Thyroid gland (tissue), 4 donors: ENCODE results near the gene TCF12.

ENCODE experiments used
- POLR2A ChIP-seq, 2 donors: fragments of 450-650 bp; IDR thresholded peaks; one replicate each; pipeline ENCODE4 v1.6.1; 2017; ENCODE audit warnings: antibody characterized with exemption in 2 of 2, mild to moderate bottlenecking in 2 of 2, moderate library complexity in 1 of 2
- TF ChIP-seq, protein P1 (sequence below), 6 experiments: fragments of 200-600 bp in 3 of 6; fragments of 450-650 bp in 3 of 6; sonication (generic) in 3 of 6; IDR thresholded peaks; one replicate each; pipeline ENCODE4 v1.5.1; 2016 to 2019; ENCODE audit warnings: antibody characterized with exemption in 6 of 6, mild to moderate bottlenecking in 2 of 6, inconsistent platforms in 1 of 6, moderate library complexity in 1 of 6

DNA sequence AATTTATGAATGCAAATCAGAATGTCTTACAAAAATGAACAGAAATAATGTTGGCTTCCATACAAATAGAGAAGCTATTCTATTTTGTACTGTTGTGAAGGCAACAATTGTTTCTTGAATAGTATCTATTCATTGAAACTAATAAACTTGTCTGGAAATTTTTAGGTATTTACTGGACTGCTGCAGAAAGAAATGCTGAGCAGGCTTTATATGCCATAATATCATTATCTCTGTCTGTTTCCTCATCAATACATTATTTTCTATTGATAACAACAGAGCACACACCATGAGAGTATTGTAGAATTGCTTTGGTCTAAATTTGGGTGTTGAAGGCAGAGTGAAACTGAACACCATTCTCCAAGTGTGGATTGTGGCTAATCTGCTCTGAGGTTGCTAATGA is 241.3 kb downstream of the TCF12 start:
- TF ChIP-seq, protein P1, sequence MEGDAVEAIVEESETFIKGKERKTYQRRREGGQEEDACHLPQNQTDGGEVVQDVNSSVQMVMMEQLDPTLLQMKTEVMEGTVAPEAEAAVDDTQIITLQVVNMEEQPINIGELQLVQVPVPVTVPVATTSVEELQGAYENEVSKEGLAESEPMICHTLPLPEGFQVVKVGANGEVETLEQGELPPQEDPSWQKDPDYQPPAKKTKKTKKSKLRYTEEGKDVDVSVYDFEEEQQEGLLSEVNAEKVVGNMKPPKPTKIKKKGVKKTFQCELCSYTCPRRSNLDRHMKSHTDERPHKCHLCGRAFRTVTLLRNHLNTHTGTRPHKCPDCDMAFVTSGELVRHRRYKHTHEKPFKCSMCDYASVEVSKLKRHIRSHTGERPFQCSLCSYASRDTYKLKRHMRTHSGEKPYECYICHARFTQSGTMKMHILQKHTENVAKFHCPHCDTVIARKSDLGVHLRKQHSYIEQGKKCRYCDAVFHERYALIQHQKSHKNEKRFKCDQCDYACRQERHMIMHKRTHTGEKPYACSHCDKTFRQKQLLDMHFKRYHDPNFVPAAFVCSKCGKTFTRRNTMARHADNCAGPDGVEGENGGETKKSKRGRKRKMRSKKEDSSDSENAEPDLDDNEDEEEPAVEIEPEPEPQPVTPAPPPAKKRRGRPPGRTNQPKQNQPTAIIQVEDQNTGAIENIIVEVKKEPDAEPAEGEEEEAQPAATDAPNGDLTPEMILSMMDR (IDR thresholded peaks at IDR 0.05), result no peak
- no peak for TF ChIP-seq POLR2A (IDR thresholded peaks at IDR 0.05)
